Central memory CD4-positive, alpha-beta T cell (primary cell): Measurements from ENCODE around the gene TMC1.

Experiments
- DNase-seq: peaks from one replicate; pipeline ENCODE4 v3.0.0; 2022

The TMC1 gene

DNA sequence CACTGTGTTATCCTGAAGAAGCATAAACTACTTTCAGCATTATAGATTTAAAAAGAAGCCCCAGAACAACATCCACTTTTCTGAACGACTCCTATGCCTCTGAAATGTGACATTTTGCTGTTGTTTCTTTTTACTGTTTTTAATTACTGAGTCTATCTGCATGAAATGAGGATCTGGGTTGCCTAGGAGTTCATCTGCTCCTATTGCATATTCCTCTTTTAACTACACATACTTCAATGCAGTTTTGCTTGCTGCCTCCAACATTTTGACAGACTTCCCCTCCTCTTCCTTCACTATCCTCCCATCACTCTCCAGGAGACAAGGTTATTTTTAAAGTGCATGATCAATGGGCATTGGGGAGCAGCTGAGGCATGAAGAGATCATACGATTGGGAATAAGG lies 164.5 kb downstream of the TMC1 start:
- DNase-seq, result no peak

DNA sequence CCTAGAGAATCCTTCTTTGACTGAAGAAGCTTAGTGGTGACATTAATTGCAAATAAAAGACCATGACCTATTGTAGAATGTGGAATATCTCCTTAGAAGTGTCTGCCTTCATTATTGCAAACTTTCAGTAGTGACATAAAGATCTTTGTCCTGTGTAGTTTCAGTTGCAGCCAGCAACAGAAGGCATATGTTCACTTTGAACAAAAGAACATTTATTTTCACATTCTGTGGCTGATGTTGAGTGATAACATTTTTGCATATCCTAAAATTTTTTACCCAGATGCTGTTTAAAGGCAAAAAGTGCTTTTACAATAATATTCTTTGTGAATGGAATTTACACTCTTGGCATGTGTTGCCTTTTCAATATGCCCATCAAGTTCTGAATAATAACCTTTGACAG lies 165.9 kb downstream of the TMC1 start:
- no peak for DNase-seq

DNA sequence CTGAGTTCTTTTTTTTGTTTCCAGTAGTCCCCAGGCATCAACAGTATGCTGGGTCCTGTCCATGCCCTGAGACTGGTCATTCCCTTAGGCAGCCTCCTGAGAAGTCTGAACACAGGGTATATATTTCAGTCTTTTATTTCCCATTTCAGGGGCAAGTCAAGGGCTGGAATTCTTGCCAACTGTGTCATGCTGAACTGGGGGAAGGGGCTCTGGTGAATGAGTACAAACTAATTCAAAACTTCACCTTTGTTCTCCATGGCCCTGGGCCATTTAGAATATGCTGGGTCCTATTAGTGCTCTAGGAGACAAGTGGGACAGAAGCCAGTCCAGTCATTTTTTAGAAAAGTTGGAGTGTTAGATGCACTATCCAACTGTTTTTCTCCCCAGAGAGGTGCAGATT lies 170.3 kb downstream of the TMC1 start:
- no peak for DNase-seq

DNA sequence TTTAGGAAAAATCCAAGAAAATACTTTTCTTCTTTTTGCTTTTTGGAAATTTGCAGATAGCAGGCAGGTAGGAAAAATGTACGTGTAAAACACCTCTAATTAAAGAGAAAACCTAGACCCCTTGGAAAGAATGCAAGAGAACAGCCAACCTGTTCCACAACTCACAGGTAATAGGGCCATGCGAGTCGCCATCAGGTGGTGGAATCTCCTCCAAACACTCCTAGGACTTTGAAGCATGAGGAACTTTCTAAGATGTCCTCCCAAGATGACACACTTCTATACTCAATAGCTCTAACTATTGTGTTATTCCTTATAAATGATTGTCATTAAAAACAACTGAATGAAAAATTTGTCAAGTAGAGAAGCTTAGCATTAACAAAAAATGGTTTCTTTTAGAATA lies 174.0 kb downstream of the TMC1 start:
- DNase-seq, result no peak

DNA sequence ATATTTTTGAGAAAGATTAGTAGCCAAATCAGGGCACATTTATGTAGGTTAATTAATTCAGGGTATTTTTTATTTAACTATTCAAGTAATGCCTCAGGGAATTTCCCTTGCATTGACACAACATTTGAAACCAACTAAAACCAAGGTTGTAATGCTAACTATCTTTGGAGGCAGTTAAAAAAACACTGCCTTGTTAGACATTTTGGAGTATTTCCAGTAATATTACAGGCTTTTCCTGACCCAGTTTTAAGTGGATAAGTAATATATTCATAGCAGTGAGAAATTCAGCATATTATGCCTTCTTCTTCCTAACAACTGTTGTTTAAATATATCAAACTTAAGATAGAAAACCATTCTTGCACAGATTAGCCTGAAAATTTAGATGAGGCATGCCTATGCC lies 175.1 kb downstream of the TMC1 start:
- no peak for DNase-seq

DNA sequence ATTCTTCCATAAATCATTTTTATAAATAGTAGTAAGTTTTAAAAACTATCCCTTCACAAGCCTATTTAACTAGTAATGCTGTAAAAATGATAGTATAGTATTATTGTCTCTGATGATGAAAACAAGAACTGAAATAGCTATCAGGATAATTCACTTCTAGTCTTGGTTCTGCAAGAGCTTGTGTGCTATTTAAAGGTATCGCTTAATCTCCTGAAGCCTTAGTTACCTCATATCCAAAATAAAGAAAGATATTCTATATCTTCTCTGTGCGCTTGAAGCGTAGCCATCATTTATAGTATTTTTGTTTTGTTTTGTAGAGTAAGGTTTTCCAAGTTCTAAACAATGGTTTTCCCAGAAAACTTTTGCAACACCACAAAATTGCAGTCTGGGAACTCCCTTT lies 180.1 kb downstream of the TMC1 start:
- DNase-seq, result no peak

DNA sequence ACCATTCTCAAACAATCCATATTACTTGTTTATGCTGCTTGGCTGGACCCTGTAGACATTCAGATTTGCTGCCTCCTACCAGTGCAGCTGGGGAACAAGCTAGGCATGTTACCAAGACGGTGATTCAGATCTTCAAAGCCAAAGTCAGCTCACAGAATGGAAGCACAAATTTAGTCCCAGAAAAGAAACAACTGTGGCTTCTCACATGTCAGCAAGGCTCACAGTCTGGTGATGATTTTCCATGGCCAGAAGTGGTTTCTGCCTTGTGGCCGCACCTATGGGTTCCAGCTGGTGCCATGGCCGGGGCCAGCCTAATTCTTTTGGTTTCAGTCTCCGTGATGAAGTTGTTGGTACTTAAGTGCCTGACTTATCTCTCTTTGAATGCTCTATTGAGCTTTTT lies 182.2 kb downstream of the TMC1 start:
- no peak for DNase-seq

DNA sequence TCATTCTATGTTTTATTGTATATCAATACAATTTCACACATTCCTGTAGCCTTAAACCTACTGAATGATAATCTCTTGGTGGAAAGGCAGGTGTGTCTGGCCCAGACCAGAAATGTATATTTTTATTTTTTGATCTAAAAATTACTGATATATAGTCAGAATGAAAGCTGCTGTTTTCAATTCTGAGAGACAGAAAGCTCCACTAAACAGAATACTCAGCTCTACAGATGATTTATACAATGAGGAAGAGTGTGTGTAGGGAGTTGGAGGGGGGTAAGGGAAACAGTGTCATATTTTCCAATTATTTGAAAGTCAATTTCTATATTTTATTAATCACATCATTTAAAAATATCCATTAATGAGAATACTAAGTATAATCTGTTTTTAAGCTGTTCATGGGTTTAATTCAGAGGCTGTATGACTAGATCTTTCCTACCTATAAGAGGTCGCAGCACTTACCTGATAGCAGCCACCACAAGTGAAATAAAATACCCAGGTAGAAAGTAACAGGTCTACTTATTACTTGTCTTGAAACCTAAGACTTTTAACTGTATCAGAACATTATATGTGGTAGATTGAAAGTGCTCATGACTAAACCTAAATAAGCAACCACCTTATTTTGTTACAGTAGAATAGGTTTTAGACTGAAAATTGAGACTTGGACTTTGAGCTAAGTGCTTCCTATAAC lies 183.4 kb downstream of the TMC1 start:
- DNase-seq, result no peak

DNA sequence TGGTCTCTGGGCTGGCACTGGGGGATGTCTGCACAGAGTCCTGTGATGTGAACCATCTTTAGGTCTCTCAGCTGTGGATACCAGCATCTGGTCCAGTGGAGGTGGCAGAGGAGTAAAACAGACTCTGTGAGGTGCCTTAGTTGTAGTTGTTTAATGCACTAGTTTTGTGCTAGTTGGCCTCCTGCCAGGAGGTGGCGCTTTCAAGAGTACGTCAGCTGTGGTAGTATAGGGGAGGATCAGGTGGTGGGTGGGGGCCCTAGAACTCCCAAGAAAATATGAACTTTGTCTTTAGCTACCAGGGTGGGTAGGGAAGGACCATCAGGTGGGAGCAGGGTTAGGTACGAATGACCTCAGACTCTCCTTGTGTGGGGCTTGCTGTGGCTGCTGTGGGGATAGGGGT lies 197.1 kb downstream of the TMC1 start:
- no peak for DNase-seq

DNA sequence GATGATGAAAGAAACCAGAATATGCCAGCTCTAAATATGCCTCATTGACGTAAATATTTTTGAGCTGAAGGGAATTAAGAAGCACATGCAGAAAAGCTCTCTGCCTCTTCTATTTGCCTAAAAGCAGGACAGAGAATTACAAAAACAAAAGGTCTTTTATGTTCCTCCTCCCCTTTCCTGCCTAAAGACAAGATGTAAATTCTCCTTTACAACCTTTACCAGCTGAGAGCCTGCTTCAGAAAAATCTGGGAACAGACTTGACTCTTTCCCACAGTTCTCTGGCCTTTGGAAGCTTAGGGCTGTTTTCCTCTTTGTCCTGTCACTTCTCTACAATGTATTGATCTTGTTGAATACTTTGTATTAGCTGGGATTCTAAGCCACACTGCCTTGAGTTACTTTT lies 199.7 kb downstream of the TMC1 start:
- no peak for DNase-seq

DNA sequence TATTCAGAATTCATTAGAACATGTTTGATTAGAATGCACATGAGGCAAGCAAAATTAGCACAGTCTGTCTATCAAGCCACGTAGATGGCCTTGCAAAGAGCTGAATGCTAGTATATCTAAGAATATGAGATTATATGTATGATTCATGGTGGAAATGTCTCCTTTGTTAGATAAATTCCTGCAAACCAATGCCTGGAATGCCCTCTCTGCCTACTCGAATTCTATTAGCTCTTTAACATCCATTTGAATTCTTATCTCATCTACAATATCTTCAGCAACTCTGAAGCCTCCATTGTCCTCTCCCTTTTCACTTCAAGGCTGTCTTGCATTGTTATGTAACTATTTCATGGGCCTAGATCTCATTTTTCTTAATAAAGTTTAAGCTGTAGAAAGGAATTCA lies 205.5 kb downstream of the TMC1 start:
- no peak for DNase-seq

DNA sequence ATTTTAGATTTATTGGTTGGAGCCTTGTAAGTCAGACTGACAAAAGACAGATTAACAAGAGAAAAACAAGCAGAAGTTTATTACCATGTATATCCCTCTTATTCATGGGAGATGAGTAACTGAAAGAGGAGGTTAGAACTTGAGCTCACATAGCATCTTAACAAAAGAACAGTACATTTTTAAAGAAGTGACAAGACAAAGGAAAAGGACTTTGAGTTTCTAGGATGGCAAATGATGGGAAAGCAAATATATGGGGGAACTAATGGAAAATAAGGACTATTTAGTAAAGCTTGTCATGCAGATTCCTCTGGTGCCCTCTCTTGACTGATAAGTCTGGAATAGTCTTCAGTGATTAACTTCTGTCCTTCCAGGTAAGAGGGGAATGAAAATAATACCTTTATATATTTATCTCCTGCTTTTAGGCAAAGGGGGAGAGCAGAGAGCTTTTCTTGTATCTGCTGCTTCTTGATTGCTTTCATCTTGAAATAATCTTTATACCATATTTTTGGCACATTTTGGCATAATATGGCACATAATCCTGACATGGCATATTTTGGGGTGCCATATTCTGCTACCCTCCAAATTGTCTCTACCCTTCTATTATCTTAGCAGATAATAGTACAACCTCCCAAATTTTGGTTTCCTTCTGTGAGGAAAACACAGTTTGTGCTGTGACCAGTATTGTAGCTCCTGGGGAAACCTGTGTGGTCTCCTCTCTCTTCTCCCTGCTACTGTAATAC lies 206.8 kb downstream of the TMC1 start:
- no peak for DNase-seq

DNA sequence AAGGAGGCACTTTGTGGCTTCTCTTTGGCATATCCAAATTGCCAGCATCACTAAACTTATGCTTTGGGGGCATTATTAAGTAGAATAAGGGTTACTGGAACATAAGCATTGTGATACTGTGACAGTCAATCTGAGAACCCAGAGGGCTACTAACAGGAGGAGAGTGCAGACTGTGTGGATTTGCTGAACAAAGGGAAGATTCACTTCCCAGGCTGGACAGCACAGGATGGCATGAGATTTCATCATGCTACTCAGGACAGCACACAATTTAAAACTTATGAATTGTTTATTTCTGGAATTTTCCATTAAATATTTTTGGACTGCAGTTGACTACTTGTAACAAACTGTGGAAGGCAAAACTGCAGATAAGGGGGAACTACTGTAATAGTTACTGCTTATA lies 212.5 kb downstream of the TMC1 start:
- no peak for DNase-seq

DNA sequence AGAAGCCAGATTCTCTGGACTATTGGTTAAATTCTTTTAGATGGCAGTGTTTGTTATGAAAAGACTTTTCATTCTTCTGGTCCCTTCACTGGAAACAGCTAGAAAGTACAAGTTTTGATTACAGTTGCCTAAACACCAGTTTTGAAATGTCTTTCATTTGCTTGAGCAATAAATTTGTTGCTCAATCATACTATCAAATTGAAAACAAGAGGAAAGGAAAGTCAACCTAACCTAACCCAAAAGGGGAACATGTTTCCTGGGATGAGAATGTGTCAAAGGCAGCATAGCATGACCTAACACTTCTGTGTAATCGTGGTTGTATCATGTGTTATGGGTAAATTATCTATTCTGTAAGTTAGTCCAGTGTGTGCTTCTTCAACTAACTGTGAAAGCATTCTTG lies 213.2 kb downstream of the TMC1 start:
- no peak for DNase-seq

DNA sequence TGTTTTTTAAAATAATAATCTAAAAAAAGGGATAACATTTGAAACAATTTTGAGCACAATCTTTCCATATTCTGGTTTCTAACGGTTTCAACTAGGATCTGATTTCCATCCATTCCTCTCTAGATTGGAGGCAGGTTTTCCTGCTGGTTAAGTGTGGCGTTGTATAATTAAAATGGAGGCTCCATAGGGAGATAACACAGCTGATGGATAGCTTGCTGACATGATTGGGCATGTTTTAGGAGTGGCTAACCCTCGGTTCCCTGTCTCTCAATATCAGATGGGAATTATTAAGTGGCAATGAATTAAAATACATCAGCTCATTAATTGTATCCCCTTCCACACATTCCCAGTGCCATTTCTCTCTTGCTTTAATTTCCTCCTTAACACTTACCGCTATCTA lies 222.4 kb downstream of the TMC1 start:
- DNase-seq, result no peak

DNA sequence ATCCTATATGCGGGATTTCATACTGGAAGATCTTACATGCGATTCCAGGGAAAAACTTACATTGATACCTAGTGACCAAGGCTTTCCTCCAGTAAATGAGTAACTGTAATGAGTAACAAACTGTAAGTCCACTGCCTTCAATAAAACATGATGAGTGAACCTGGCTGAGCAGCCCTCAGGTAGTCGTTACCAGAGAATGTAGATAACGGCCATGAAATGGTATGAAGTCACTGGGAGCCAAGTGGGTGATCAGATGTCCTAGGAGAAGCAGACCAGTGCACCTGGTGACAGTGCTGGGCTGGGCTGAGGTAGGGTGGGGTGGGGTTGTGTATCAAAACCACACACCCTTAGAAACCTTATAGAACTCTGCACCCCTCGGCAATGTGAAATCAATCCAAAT lies 227.9 kb downstream of the TMC1 start:
- no peak for DNase-seq

DNA sequence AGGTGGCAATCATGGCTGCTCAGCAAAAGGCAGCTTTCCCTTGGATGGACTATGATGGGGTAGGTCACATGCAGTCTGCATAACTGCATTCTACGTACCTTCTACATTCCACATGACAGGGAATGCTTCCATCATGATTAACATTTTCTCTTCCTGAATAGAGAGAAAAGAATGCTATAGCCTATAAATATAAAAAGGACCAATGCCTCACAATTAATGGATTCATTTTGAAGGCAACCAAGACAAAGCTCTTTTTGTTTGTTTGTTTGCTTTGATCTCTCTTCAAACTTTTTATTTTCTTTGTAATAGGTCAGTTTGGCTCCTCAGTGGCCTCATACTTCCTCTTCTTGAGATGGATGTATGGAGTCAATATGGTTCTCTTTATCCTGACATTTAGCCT lies 230.1 kb downstream of the TMC1 start:
- no peak for DNase-seq

DNA sequence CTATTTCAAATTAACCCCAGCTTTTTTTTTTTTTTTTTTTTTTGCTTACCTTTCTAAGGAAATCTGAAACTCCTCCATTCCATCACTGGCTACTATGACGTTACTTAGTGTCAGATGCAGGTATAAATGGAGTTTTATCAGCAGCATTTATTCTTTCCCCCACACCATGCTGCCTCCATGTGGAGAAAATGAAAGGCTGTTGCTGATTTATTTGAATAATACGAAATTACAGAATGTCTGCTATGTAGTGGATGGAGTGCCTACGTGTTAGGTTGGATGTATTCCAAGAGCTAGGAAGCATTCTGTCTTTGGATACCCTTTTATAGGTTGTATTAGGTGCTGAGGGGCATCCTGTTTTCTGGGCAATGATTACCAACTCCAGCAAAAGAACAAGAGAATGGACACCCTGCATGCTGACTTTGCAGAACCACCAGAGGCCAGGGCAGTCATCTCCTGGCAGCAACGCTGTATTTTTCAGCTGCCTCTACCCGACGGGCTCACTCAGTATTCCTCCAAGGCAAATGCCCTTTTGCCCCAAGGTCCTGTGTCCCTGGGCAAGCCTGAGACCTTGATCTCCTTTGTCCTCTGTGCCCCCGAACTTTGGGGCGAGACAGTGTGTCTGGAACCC lies 232.0 kb downstream of the TMC1 start:
- DNase-seq, result no peak

DNA sequence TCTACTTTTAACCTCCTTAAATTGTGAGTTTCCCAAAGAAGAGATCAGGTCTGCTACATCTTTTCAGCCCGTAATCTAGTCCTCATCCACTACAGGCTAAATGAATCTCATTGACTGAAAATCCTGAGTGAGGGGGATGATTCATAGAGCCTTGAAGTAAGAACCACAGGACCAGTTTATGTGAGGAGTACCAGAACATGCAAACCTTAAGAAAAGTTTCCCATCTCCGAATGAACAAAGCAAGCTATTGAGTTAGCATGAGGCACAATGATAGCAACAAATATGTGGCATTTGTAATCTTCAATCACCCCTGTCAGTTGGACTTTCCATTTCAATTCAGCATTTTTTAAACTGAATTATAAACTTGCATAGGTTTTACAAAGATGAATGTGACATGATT lies 234.4 kb downstream of the TMC1 start:
- no peak for DNase-seq

DNA sequence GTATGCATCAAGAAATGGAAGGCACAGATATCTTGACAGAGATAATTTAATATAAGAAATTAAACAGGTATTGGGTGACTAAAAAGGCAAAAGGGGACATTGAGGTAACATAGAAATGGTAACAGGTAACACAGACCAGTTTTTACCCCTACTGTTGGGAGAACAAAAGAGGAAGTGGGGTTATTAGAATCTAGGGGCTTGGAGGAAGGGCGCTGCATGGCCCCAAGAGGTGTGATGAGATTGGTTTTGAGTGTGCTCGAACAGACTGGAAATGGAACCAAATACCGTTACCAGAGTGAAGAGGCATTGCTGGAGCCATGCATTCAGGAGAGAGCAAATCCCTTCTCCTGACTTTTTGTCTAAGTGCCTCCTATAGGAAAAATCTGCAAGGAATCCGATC lies 237.5 kb downstream of the TMC1 start:
- no peak for DNase-seq

DNA sequence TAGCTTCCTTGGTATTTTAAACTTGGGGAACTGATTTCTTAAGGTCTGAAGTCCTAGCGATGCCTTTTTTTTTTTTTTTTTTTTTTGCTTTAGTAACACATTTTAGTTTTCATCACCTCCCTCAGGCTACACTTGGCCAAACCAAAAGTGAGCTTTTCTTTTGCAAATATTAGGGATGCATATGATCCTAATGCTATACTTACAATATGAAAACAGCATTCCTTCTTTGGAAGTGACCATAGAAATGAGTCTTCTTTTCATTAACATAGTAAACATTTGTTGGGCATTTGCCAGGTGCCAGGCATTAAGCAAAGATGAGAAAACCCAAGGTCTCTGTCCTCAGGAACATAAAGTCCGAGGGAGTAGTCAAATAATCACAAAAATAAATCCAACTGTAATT lies 241.6 kb downstream of the TMC1 start:
- DNase-seq, result no peak

DNA sequence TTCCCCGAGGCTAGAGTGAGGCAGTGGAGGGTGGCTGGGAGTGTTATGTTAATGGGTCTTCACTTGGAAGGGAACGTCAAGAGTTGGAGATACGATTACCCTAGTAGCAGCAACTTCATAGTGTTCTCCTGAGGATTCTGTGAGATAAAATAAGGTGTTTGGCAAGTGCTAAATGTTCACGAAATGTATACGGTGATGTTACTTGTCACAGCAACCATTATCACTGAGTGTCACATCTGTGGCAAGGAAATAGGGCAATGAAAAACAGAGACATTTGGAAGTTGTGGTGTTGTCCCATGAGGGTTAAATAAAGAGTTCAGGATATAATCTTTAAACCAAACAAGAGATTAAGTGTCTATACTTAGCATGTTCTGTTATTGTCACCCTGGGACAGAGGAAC lies 248.1 kb downstream of the TMC1 start:
- DNase-seq, result no peak

DNA sequence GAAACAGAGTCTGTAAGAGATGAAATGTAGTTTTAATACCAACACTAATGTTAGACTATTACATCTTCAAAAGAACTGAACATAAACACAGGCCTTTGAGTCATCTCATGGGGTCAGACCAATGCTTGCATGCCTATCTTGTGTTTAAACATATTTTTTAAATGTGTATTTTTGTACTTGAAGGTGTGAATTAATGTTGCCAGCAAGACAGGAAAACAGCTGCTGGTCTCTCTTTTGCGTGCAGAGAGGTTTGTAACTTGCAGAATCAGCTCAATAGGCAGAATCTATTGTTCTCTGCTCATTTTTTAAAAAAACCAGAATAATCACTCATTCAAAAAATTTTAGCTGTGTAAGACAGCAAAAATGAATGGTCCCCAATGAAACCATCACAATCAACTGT lies 251.3 kb downstream of the TMC1 start:
- DNase-seq, result no peak

DNA sequence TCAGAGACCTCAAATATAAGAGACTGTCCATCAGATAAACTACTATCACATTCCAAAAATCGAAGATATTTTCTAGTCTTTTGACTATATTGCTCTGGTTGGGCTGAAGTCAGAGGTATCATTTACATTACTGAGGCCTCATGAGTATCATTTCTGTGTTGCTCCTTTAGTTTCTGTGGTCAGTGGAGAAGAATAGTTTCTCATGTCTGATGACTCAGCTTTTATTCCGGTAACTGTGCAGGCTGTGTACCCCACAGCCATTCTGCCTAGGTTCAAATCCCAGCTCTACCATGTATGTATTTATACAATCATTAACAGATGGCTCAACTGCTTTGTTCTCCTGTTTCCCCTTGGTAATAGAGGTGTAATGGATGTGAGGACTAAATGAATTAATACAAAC lies 252.2 kb downstream of the TMC1 start:
- no peak for DNase-seq

DNA sequence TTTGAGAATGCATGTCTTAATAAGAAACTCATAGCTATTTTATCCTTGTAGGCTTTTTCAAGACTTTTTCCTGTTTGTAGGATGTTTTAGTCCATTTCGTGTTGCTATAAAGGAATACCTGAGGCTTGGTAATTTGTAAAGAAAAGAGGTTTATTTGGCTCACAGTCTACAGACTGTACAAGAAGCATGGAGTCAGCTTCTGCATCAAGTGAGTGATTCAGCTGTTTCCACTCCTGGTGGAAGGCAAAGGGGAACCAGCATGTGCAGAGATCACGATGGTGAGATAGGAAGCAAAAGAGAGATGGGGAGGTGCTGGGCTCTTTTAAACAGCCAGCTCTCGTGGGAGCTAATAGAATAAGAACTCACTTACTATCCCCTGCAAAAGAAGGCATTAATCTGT lies 254.2 kb downstream of the TMC1 start:
- no peak for DNase-seq
